Skeletal muscle satellite cell (primary cell): ENCODE results near the gene CA5A.

Source experiments
- H3K27me3 ChIP-seq: 2 replicates; pipeline ENCODE4 v1.7.0; 2013; ENCODE audit warnings: low read length; ENCODE audit not compliant: control insufficient read depth, insufficient read depth
- H3K36me3 ChIP-seq: 2 replicates; pipeline ENCODE4 v1.7.0; 2013; ENCODE audit warnings: mild to moderate bottlenecking, control low read depth, low read length; ENCODE audit not compliant: insufficient read depth
- H3K4me1 ChIP-seq: 2 replicates; pipeline ENCODE4 v1.7.0; 2013; ENCODE audit warnings: low read length; ENCODE audit not compliant: control insufficient read depth, insufficient read depth
- H3K4me2 ChIP-seq: 2 replicates; pipeline ENCODE4 v1.7.0; 2013; ENCODE audit warnings: mild to moderate bottlenecking, low read length
- H3K4me3 ChIP-seq: 2 replicates; pipeline ENCODE4 v1.7.0; 2013; ENCODE audit warnings: low read length
- H3K9ac ChIP-seq: 2 replicates; pipeline ENCODE4 v1.7.0; 2013; ENCODE audit warnings: mild to moderate bottlenecking, low read depth, low read length, moderate library complexity
- H3K9me3 ChIP-seq: replicated peaks from 2 replicates; pipeline ENCODE4 v1.7.0; 2013; ENCODE audit warnings: mild to moderate bottlenecking, control low read depth, low read length

CA5A gene

DNA sequence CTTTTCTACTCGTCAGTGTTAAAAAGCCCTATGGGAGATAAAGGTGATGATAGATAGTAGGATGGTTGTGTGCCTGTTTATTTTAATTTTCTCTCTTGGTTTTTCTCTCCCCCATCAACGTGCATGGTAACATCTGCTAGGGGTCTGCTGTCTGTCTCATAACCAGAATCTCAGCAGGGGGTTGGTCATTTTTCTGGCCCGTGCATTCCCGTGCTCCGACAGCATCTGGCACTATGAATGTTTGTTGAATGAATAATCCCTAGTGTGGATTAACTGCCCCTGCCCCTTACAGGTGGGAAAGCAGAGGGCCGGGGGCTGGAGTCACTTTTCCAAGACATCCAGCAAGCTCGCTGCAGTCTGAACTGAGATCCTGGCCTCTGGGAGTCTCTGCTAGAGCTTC, 6.3 kb downstream of the CA5A start:
- H3K4me1 ChIP-seq, result no peaks in the 10 kb centered on the region
- no peaks in the 10 kb centered on the region for H3K9me3 ChIP-seq
- H3K4me3 ChIP-seq, result no peak overlapping the region
- H3K36me3 ChIP-seq, result no peaks in the 10 kb centered on the region
- no peak overlapping the region for H3K9ac ChIP-seq
- no peak overlapping the region for H3K4me2 ChIP-seq
- H3K27me3 ChIP-seq, result peaks cover 29% of the 10 kb centered on the region

DNA sequence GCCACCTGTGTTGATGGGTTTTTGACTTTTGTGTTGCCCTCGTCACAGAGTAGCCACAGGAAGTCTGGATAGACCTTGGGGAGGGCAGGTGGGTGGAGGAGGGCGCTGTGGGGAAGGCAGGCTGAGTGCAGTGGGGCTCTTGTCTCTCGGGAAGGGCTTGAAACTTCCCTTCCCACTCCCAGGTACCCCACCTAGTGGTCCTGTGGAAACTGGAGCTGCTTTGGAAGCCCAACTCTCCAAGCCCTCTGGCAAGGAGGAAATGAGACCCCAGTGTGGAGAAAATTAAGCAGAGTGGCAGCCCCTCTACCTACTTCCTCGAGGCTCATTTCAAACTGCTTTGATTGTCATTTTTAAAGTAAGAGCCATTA, 9.2 kb downstream of the CA5A start:
- Histone ChIP-seq H3K36me3 (no peaks in the 10 kb centered on the region), H3K4me2 (no peak overlapping the region), H3K4me1 (no peaks in the 10 kb centered on the region), H3K9me3 (no peaks in the 10 kb centered on the region), H3K9ac (no peak overlapping the region), H3K4me3 (no peak overlapping the region), H3K27me3 (peaks cover 51% of the 10 kb centered on the region)

DNA sequence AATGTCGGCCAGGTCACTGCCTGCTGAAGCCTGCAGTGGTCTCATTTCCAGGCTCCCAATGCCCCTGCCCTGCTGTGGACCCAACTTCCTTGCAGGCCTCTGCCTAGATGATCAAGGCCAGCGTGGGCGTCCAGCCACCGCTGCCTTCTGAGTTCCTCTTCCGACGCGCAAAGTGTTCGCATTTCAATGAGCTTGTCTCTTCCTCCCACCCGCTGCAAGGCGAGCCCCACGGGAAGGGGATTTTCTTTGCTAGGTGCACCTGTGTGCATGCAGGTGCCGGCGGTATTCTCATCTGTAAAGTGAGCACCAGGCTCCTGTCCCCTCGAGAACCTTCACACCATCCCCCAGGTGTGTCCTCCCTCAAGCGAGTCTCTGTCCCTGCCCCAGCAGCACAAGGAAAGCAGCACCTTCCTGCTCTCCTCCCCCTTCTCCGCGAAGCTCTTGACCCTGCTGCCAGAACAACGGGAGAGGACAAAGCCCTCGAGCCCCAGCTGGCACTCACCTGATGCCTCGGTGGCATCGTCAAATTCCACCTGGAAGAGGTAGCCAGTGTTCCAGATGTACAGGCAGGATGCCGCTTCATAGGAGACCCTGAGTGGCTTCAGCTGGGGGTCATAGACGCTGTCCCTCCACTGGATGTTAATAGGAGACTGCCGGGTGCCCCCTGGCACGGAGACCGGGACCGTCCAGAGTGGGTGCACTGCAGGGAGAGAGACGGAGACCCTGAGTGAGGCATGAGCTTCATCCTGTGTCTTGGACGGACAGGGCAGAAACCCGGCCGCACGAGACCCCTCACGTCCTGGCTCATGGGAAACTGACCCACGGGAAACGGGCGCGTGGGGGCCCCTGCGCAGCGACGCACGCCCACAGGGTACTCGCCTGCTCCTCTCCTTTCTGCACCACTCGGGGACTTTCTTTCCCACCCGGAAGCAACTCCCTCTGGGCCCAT, 9.8 kb downstream of the CA5A start:
- Histone ChIP-seq H3K9me3 (no peaks in the 10 kb centered on the region), H3K4me3 (no peak overlapping the region), H3K9ac (no peak overlapping the region), H3K36me3 (no peaks in the 10 kb centered on the region), H3K4me1 (no peaks in the 10 kb centered on the region), H3K27me3 (peaks cover 50% of the 10 kb centered on the region), H3K4me2 (no peak overlapping the region)

DNA sequence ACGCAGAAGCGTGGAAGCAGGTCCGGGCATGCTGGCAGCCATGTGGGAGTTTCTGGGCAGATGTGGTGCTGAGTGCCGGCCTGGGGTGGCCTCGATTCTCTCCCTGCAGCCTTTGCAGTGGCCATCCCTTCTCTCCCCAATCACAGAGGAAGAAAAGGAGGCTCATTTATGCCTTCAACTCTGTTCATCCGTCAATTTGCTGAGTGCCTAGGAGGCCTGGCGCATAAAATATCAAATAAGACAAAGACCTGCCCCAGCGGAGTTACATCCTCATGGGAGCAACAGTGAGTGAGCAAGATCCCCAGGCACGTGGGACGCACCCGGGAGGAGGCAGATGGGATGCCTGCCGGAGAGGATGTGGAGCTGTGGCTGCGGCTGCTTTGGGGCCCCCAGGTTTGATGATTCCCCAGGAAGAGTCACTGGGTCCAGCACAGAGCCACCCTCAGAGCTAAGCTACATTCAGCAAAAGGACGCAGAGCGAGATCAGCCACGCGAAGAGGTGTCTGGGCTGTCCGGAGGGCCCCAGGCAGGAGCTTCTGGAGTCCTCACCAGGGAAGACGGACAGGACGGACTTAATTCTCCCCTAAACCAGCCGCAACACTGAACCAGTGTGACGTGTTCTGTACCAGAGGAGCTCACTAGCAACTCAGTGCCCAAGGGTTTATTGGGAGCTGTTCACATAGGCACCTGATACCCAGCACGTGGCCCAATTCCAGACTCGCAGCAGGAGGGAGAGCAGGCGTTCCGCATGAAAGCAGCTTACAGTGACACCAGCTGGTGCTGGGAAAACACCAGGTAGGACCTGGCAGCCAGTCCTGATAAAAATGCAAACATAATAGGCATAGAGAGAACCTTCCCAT, 11.3 kb downstream of the CA5A start:
- Histone ChIP-seq H3K4me3 (no peak overlapping the region), H3K4me2 (no peak overlapping the region), H3K9me3 (no peaks in the 10 kb centered on the region), H3K9ac (no peak overlapping the region), H3K27me3 (peaks cover 48% of the 10 kb centered on the region), H3K36me3 (no peaks in the 10 kb centered on the region), H3K4me1 (no peaks in the 10 kb centered on the region)

DNA sequence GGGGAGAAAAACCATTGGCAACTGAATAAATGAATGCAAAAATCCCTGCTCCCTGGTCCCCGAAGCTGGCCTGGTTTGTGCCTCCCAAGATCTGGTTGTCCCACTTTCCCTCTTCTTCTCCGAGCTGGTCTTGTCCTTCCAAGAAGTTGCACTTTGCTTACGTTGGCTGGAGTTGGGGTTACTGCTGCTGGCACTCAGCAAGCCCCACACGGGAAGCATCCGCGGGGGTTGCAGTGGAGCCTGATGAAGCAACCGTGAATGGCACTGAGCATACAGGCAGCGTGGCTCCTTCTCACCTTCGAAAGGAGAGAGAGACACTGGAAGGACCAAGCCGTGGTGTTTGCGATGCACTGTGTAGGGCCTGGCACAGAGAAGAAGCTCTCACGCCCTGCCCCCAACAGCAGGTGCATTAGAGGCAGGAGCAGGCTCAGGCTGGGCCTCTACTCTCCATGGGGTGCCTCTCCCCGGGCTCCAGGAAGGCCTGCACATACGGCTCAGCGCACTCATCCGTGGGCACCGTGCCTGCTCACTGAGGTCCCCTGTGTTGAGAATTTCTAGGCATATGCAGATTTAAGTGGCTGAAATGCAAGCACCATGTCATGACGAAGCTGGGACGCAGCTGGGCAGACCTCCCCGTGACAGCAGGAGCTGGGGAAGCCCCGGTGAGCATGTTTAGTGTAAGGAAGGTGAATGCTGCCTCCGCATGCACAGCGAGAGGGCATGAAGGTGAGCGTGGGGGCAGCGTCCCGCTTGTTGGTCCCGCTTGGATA, 12.1 kb downstream of the CA5A start:
- no peak overlapping the region for H3K9ac ChIP-seq
- peaks cover 48% of the 10 kb centered on the region for H3K27me3 ChIP-seq

DNA sequence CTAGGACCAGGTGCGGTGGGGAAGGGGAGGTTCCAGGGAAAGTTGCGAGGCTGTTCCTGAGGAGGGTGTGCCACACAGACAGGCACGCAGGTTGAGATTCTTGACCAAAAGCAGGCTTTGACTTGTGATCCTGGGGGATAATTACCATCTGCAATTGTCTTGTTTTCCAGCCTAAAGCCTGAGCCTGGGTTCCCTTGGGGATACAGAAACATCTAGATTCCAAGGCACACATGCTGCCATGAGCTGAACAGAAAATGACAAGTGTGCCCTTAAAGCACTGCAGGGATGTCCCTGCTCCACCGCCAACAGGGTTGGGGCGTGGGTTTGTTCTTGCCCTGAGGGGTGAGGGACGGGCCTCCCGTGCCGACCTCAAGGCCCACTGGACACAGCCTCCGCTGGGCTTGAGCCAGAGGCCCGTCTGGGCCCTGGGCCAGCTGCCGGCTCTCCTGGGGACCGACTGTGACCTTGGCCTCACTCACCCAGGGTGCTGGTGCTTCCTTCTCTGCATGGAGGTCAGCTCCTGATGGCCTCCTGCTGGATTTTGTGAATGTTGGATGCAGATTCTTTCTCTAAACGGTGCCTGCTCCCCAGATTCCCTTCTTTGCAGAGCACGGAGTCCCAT, 14.0 kb downstream of the CA5A start:
- H3K27me3 ChIP-seq, result peaks cover 43% of the 10 kb centered on the region
- H3K4me1 ChIP-seq, result peaks cover 12% of the 10 kb centered on the region
- no peaks in the 10 kb centered on the region for H3K36me3 ChIP-seq
- H3K9ac ChIP-seq, result no peak overlapping the region
- no peak overlapping the region for H3K4me2 ChIP-seq
- H3K9me3 ChIP-seq, result no peaks in the 10 kb centered on the region
- no peak overlapping the region for H3K4me3 ChIP-seq

More for the DNA sequence above, 12.1 kb downstream of the CA5A start:
- H3K36me3 ChIP-seq, result no peaks in the 10 kb centered on the region
- no peaks in the 10 kb centered on the region for H3K4me1 ChIP-seq
- H3K4me3 ChIP-seq, result no peak overlapping the region
- no peak overlapping the region for H3K4me2 ChIP-seq
- no peaks in the 10 kb centered on the region for H3K9me3 ChIP-seq

DNA sequence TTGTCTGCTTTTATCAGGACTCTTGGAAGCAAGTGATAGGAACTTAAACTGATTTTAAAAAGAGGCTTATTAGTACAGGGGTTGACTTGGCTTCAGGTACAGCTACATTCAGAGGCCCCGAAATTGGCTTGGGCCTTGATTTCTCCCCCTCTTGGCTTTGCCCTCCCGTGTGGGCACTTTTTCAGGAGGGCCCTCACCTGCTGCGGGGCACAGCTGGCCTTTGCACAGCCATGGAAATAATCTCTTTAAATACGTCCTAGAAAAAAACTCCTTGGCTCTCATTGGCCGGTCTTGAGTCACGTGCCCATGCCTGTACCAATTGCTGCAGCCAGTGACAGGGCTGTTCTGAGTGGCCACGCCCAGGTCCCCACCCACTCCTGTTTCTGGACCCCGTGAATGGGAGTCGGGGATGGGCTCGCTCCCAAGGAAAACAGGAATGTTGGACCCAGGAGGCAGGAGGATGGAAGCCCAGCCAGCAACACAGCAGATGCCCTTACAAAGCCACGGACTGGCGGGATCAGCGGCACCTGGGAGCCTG, 15.0 kb downstream of the CA5A start:
- Histone ChIP-seq H3K9ac (no peak overlapping the region), H3K4me2 (no peak overlapping the region), H3K4me1 (peaks cover 12% of the 10 kb centered on the region), H3K4me3 (no peak overlapping the region), H3K27me3 (peaks cover 35% of the 10 kb centered on the region), H3K36me3 (no peaks in the 10 kb centered on the region), H3K9me3 (no peaks in the 10 kb centered on the region)

DNA sequence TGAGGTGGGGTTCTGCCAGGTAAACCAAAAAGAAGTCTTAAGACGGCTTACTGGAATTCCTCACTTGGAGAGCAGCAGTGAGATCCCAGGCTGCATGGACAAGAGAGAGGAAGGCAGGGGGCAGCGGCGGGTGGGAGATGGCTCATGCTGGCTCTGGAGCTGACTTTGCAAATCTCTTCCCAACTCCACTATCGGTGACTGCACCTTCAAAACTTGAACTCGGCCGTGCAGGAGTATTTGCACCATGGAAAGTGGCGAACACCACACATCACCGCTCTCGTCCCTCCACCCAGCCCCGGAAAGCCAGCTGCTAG, 16.7 kb downstream of the CA5A start:
- H3K27me3 ChIP-seq, result peaks cover 24% of the 10 kb centered on the region
- H3K36me3 ChIP-seq, result no peaks in the 10 kb centered on the region
- peaks cover 12% of the 10 kb centered on the region for H3K4me1 ChIP-seq
- H3K4me3 ChIP-seq, result no peak overlapping the region
- H3K9ac ChIP-seq, result no peak overlapping the region
- H3K4me2 ChIP-seq, result no peak overlapping the region
- no peaks in the 10 kb centered on the region for H3K9me3 ChIP-seq

DNA sequence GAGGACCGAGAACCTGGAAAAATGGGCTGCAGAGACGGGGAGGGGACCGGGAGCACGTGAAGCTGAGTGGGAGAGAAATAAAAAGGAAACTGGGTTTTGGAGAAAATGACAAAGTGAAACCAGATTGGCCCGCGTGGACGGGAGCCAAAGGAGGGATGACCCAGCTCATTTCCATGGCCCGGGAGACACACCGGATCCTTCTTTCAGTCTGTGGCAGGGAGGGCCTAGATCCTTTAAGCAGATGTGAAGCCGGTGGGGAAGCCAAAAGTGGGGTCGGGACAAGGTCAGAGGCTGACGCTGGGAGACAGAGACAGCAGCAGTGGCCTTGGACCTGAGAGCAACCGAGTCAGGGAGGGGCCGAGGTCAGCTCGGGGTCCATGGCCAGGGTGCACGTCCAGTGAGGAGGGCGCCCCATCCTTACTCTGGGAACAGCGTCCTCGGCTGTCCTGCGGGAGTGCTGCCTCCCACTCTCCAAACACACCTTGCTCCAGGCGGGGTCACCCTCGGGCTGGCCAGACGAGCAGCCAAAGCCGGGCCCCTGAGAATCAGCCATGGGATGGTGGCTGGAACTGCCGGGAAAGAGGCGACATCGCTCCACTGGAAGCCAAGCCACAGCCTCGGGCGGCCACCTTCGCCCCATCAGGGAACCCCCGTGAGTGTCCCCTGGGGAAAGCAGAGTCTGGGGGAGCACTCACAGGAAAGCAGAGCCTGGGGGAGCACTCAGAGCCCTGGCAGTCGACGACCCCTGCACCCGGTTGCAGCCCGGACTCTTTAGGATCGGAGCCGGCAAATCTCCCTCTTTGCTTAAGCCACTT, 17.3 kb downstream of the CA5A start:
- H3K4me2 ChIP-seq, result peak overlapping the region; percentile 84
- H3K36me3 ChIP-seq, result no peaks in the 10 kb centered on the region
- H3K9ac ChIP-seq, result peak overlapping the region; percentile 51
- H3K4me3 ChIP-seq, result peak overlapping the region; percentile 62
- H3K9me3 ChIP-seq, result no peaks in the 10 kb centered on the region
- peaks cover 18% of the 10 kb centered on the region for H3K27me3 ChIP-seq
- peaks cover 12% of the 10 kb centered on the region for H3K4me1 ChIP-seq

DNA sequence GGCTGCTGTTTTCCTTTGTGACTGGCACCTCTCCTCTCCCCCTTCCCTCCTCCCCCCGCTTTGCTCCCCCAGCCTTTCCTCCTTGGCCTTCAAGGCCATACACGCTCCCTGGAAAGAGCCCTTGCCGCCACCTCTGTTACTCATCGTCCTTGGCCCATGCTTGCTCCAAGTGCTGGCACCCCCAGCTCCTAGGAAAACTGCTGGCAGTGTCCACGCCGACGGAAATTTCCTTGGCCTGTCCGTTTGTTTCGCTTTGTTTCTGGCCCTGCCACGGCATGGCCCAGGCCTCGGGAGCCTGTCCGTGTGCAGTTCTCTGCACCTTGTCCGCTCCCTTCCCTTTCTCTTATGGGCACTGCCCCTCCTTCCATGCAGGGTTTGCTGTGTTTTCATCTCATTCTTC, 18.0 kb downstream of the CA5A start:
- H3K4me1 ChIP-seq, result peaks cover 12% of the 10 kb centered on the region
- H3K27me3 ChIP-seq, result peaks cover 22% of the 10 kb centered on the region
- H3K9ac ChIP-seq, result peak overlapping the region; percentile 51
- H3K36me3 ChIP-seq, result no peaks in the 10 kb centered on the region
- H3K4me2 ChIP-seq, result peak overlapping the region; percentile 84
- no peaks in the 10 kb centered on the region for H3K9me3 ChIP-seq
- H3K4me3 ChIP-seq, result peak overlapping the region; percentile 62
